OCI-LY3 (cell line): ENCODE measurements around the gene PLB1.

Experiments
- H2AFZ ChIP-seq: fragments of 200-600, 300-600 bp; shearing (Covaris generic); 2 replicates; pipeline ENCODE4 v1.6.0; 2014; ENCODE audit warnings: antibody characterized with exemption, low read depth, low read length
- H3K27ac ChIP-seq: fragments of 200-600, 300-600 bp; sonication (generic); 2 replicates; pipeline ENCODE4 v1.5.1; 2014; ENCODE audit warnings: mild to moderate bottlenecking, low read length, moderate library complexity, mixed read lengths
- H3K27me3 ChIP-seq: fragments of 200-600, 300-600 bp; sonication (generic); 2 replicates; pipeline ENCODE4 v1.6.1; 2014; ENCODE audit warnings: low read depth, low read length, mixed read lengths
- H3K36me3 ChIP-seq: fragments of 200-600, 300-600 bp; sonication (generic); replicated peaks from 2 replicates; pipeline ENCODE3; 2014; ENCODE audit warnings: low read depth, low read length, mixed read lengths
- H3K4me1 ChIP-seq: fragments of 300-600, 200-600 bp; sonication (generic); 2 replicates; pipeline ENCODE4 v1.6.1; 2014; ENCODE audit warnings: low read length, mixed read lengths
- H3K4me2 ChIP-seq: fragments of 200-600, 300-600 bp; sonication (generic); 2 replicates; pipeline ENCODE4 v1.6.1; 2014; ENCODE audit warnings: low read length, mixed read lengths
- H3K4me3 ChIP-seq: fragments of 300-600, 200-600 bp; sonication (generic); 2 replicates; pipeline ENCODE4 v1.5.1; 2014; ENCODE audit warnings: antibody characterized with exemption, mild to moderate bottlenecking, low read length, moderate library complexity
- H3K79me2 ChIP-seq: fragments of 300-600, 200-600 bp; shearing (Covaris generic); 2 replicates; pipeline ENCODE4 v1.6.1; 2014; ENCODE audit warnings: mild to moderate bottlenecking, low read length, mixed read lengths
- H3K9ac ChIP-seq: fragments of 300-600, 200-600 bp; shearing (Covaris generic); 2 replicates; pipeline ENCODE4 v1.6.0; 2014; ENCODE audit warnings: mild to moderate bottlenecking, low read length, moderate library complexity
- H3K9me3 ChIP-seq: fragments of 200-600, 300-600 bp; shearing (Covaris generic); 2 replicates; pipeline ENCODE4 v1.6.1; 2014; ENCODE audit warnings: low read length, mixed read lengths; ENCODE audit not compliant: insufficient read depth
- H4K20me1 ChIP-seq: fragments of 200-600, 300-600 bp; sonication (generic); 2 replicates; pipeline ENCODE4 v1.6.1; 2016; ENCODE audit warnings: low read length, mixed read lengths; ENCODE audit not compliant: insufficient read depth
- CTCF ChIP-seq: fragments of 200-600, 300-600 bp; sonication (generic); IDR thresholded peaks from 2 replicates; pipeline ENCODE4 v1.5.1; 2014; ENCODE audit warnings: antibody characterized with exemption, low read length, low read depth
- EZH2phosphoT487 ChIP-seq: fragments of 200-600 bp; shearing (Covaris generic); IDR thresholded peaks from 2 replicates; pipeline ENCODE4 v1.6.1; 2018; ENCODE audit warnings: antibody characterized with exemption, mixed run types, low read depth

The PLB1 gene

GRCh38 chr2:28635191-28635611, 139.3 kb downstream of the PLB1 start:
- no peak overlapping the region for H3K4me3 ChIP-seq
- no peaks in the 10 kb centered on the region for H3K36me3 ChIP-seq
- no peaks in the 10 kb centered on the region for H3K4me1 ChIP-seq
- H2AFZ ChIP-seq: no peak overlapping the region
- no peaks in the 10 kb centered on the region for H4K20me1 ChIP-seq
- no peaks in the 10 kb centered on the region for H3K27me3 ChIP-seq
- H3K27ac ChIP-seq: no peak overlapping the region
- H3K79me2 ChIP-seq: no peaks in the 10 kb centered on the region
- TF ChIP-seq EZH2phosphoT487: no peak
- no peak for TF ChIP-seq CTCF
- no peaks in the 10 kb centered on the region for H3K9me3 ChIP-seq
- H3K4me2 ChIP-seq: no peak overlapping the region
- H3K9ac ChIP-seq: no peak overlapping the region

- H3K9me3 ChIP-seq: no peaks in the 10 kb centered on the region
Measured at GRCh38 chr2:28636491-28636890, 140.6 kb downstream of the PLB1 start.

GRCh38 chr2:28637066-28638047, 141.5 kb downstream of the PLB1 start:
- H3K9me3 ChIP-seq: no peaks in the 10 kb centered on the region
- no peak for TF ChIP-seq CTCF
- TF ChIP-seq EZH2phosphoT487: no peak
- no peaks in the 10 kb centered on the region for H3K36me3 ChIP-seq
- no peak overlapping the region for H3K4me2 ChIP-seq
- no peaks in the 10 kb centered on the region for H4K20me1 ChIP-seq
- no peaks in the 10 kb centered on the region for H3K4me1 ChIP-seq
- no peak overlapping the region for H2AFZ ChIP-seq
- no peaks in the 10 kb centered on the region for H3K27me3 ChIP-seq
- H3K9ac ChIP-seq: no peak overlapping the region
- H3K27ac ChIP-seq: no peak overlapping the region
- H3K79me2 ChIP-seq: no peaks in the 10 kb centered on the region
- H3K4me3 ChIP-seq: no peak overlapping the region

More at GRCh38 chr2:28636491-28636890, 140.6 kb downstream of the PLB1 start:
- TF ChIP-seq CTCF: no peak
- TF ChIP-seq EZH2phosphoT487: no peak
- Histone ChIP-seq H2AFZ (no peak overlapping the region), H3K9ac (no peak overlapping the region), H4K20me1 (no peaks in the 10 kb centered on the region), H3K27me3 (no peaks in the 10 kb centered on the region), H3K4me3 (no peak overlapping the region), H3K27ac (no peak overlapping the region), H3K4me1 (no peaks in the 10 kb centered on the region), H3K36me3 (no peaks in the 10 kb centered on the region), H3K4me2 (no peak overlapping the region), H3K79me2 (no peaks in the 10 kb centered on the region)

GRCh38 chr2:28638102-28638501, 142.2 kb downstream of the PLB1 start:
- no peak overlapping the region for H2AFZ ChIP-seq
- H3K4me2 ChIP-seq: no peak overlapping the region
- TF ChIP-seq CTCF (no peak), EZH2phosphoT487 (no peak)
- no peak overlapping the region for H3K27ac ChIP-seq
- no peak overlapping the region for H3K9ac ChIP-seq
- no peak overlapping the region for H3K4me3 ChIP-seq
- no peaks in the 10 kb centered on the region for H4K20me1 ChIP-seq
- H3K4me1 ChIP-seq: no peaks in the 10 kb centered on the region
- H3K27me3 ChIP-seq: no peaks in the 10 kb centered on the region
- H3K9me3 ChIP-seq: no peaks in the 10 kb centered on the region
- H3K79me2 ChIP-seq: no peaks in the 10 kb centered on the region
- no peaks in the 10 kb centered on the region for H3K36me3 ChIP-seq
